AG04449 (cell line): ENCODE measurements around the gene GGA2.

ENCODE experiments used
- CTCF ChIA-PET: fragments of 350-600 bp; formaldehyde crosslinking; extraction: SDS; loops from one replicate; lab custom pipeline; 2021; ENCODE audit warnings: antibody characterized with exemption; lab: Yijun Ruan, JAX
- POLR2A ChIA-PET: fragments of 400-600, 350-600 bp; formaldehyde crosslinking; extraction: SDS; loops from one replicate; lab custom pipeline; 2020; ENCODE audit warnings: antibody characterized with exemption, inconsistent platforms; lab: Yijun Ruan, JAX
- DNase-seq: peaks from one replicate; pipeline ENCODE4 v3.0.0-alpha.2; 2010; ENCODE audit warnings: low read depth, low spot score
- H3K4me3 ChIP-seq: 2 replicates; pipeline ENCODE4 v1.5.1; 2011; ENCODE audit warnings: low read depth, mild to moderate bottlenecking, control low read depth, low read length
- TF ChIP-seq, protein P1 (sequence below): IDR thresholded peaks from one replicate; pipeline ENCODE4 v1.5.1; 2011; ENCODE audit warnings: mild to moderate bottlenecking, moderate library complexity, low read length, control low read depth, inconsistent platforms; ENCODE audit not compliant: insufficient read depth; ENCODE audit errors: missing control alignments

Gene GGA2

DNA sequence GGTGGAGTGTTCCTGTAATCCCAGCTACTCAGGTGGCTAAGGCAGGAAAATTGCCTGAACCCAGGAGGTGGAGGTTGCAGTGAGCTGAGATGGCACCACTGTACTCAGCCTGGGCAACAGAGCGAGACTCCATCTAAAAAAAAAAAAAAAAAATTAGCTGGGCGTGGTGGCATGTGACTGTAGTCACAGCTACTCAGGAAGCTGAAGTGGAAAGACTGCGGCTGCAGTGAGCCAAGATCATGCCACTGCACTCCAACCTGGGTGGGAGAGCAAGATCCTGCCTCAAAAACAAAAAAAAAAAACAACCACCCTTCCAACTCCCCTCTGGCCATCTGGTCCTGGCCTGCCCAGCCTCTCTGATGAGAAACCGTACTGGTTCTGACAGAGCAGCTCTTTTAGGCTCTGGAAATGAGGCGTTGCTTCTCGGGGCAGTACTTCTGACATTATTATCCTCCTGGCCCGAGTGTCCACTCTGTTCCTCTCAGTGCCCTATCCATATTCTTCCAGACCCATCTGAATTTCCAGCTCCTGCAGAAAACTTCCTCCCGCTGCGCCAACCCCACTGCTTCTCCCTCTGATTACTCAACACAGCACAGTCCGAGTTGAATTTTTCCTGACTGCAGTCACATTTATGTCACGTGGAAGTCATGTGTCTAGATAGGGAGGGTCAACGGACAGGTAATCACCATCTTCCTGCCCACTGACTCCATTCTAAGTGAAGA is 13.3 kb downstream of the GGA2 start:
- POLR2A ChIA-PET: no interaction called here
- no peak for DNase-seq
- CTCF ChIA-PET: interaction anchor here (1.2 kb wide), 2 partner anchors 9 to 19 kb away, joined by 3 to 4 read pairs; no protein-coding TSS in a partner anchor
- TF ChIP-seq, protein P1, sequence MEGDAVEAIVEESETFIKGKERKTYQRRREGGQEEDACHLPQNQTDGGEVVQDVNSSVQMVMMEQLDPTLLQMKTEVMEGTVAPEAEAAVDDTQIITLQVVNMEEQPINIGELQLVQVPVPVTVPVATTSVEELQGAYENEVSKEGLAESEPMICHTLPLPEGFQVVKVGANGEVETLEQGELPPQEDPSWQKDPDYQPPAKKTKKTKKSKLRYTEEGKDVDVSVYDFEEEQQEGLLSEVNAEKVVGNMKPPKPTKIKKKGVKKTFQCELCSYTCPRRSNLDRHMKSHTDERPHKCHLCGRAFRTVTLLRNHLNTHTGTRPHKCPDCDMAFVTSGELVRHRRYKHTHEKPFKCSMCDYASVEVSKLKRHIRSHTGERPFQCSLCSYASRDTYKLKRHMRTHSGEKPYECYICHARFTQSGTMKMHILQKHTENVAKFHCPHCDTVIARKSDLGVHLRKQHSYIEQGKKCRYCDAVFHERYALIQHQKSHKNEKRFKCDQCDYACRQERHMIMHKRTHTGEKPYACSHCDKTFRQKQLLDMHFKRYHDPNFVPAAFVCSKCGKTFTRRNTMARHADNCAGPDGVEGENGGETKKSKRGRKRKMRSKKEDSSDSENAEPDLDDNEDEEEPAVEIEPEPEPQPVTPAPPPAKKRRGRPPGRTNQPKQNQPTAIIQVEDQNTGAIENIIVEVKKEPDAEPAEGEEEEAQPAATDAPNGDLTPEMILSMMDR: no peak
- no peak overlapping the region for H3K4me3 ChIP-seq

DNA sequence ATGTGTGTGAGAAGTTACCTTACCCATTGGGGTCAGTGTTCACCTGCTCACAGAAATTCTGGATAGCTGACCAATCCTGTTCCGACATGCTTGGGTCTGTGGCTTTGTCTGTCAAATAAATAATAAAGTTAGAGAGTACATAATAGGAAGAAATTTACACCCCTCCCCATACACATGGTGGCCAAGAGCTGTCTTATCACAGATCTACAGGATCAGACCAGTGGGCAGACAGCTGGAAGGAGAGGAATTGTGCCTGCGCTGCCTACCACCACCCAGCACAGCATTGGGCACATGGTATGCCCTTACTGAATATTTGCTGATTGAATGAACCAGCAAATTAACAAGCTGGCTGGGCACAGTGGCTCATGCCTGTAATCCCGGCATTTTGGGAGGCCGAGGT is 14.6 kb downstream of the GGA2 start:
- DNase-seq: no peak
- no peak overlapping the region for H3K4me3 ChIP-seq
- CTCF ChIA-PET: interaction anchor here (1.1 to 1.2 kb wide), 3 partner anchors 15 to 60 kb away, joined by 3 to 4 read pairs (median 3); partner anchors contain the start of gene GGA2
- POLR2A ChIA-PET: no interaction called here
- TF ChIP-seq, protein P1: no peak

DNA sequence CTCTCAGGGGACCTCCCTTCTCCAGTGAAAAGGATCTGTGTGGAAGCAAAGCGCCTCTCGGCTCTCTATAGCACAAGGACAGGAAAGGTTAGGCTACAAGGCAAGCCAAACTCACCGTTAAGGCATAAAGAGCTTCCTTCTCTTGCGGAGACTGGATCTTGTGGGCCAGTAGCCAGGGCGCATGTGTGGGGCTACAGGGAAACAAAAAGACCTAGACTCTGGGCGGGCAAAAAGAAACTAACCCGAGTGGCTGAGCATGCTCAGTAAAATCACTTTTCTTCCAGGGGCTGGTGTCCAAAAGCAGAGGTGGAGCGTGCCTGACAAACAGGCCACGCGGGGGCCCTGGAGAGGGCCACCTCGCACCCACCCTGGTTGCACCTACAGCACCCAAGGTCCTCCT is 16.1 kb downstream of the GGA2 start:
- no peak overlapping the region for H3K4me3 ChIP-seq
- ChIA-PET CTCF (interaction anchor here (0.6 to 1.4 kb wide), 4 partner anchors 12 to 551 kb away, joined by 3 read pairs; partner anchors contain the start of gene UBFD1), POLR2A (no interaction called here)
- DNase-seq: no peak
- TF ChIP-seq, protein P1: no peak

DNA sequence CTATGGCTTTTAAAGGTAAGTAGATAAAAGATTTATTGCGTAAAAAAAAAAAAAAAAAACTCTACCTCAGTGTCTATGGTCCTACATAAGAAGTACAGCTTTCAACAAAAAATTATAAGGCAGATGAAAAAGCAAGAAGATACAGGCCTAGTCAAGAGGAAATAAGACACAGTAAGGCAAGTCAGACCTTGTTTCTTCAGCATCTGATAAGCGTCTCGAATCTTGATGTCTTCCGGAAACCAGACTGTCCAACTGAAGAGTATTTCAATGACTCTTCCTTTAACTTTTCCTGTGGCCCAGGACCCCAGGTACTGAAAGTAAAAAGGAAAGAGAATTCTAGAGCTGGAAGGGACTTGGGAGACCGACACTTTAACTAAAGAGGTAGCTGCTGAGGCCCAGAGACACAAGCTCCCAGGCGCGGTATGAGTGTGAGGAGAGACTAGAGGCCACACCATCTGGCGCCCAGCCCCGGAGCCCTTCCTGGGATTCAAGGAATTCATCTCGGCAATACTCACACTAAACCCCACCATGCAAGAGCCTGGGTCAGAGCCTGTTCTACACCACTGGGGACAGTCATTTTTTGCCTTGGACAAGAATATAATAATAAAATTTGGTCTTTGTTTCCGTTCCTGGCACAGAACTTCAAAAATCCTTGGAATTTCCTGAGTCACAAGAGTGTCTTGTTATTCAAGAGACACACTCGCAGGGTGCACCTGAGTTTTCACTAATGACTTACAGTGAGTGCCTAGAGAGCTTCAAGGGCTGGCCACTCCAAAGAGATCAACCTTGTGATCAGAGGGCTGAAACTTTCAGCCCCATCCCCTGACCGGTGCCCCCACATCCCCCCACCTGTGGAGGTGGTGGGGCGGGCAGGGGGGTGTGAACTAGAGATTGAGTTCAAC is 18.6 kb downstream of the GGA2 start:
- POLR2A ChIA-PET: no interaction called here
- CTCF ChIA-PET: no interaction called here

DNA sequence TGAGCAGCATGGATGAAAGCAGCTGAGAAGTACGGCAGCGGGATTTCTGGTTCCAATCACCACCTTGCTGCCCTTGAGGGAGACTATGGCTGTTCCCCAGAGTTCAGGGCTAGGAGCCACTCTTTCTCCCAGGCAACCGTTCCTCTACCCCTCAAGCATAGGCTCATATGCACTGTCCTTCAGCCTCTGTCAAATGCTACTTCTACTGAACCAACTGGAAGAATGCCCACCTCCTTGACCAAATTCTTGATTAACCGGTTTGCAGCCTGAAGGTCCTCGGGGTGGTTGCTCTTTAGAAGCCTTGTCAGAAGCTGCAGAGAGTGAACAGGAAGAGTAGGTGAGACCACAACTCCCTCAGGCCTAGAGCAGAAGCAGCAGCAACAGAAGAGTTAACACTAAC is 23.8 kb downstream of the GGA2 start:
- ChIA-PET CTCF (no interaction called here), POLR2A (no interaction called here)

More for the DNA sequence above, 18.6 kb downstream of the GGA2 start:
- TF ChIP-seq, protein P1: no peak
- no peak for DNase-seq
- H3K4me3 ChIP-seq: no peak overlapping the region

More for the DNA sequence above, 23.8 kb downstream of the GGA2 start:
- no peak overlapping the region for H3K4me3 ChIP-seq
- no peak for DNase-seq
- TF ChIP-seq, protein P1: no peak
